ENCODE results near the gene KMT2E.

- no peak for TF ChIP-seq CTCF (IDR thresholded peaks at IDR 0.05; ENCODE audit: low read length)
- TF ChIP-seq EZH2 (IDR thresholded peaks at IDR 0.05; ENCODE audit: borderline replicate concordance, low read length): no peak
These were observed 85.0 kb downstream of the KMT2E start for GRCh38 chr7:105098863-105099515.
